ENCODE measurements around the gene IRGC.
"Not testable (repeated sequence)": the region's sequence is repeated elsewhere in the genome, so short reads cannot be mapped to it uniquely, and the experiment has no call there.

IRGC gene

DNA sequence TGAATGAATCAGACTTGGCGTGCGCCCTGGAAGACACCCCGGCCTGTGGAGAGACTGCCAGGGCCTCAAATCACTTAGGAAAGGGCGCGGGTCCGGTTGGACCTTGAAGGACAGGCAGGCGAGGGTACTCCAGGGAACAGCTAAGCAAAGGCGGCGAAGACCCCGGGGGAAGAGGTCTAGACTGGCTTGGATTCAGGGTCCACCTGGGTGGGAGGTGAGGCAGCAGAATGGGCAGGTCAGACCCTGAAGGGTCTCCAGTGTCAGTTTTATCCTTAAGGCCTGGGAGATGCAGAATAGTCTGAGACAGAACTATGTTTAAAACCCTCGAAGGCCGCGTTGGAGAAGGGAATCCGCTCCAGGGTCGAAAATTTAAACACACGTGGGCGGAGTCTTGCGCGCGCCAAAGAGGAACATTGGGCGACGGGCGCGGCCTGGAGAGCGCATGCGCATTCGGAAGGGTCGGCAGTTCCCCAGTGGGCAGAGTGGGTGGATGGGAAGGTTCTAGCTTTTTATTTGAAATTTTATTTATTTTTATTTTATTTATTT is 39.5 kb downstream of the IRGC start:
- peak; percentile 68 for DNase-seq (ENCODE audit: low spot score)

DNA sequence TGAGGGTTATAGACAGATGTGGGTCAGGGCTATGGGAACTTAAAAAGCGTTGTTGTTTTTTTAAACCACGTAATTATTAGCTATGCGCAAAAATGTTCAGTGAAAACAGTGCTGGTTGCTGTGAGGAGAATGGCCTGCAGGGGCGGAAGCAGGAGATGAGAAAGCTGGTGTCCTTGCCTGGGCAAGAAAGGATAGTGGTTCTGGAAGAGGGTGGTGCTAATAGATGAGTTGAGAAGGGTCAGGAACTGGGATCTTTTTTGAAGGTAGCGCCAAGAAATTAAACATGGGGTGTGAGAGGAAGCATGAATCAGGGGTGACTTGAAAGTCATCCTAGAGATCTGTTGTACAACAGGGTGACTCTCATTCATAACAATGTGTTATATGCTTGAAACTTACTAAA is 43.6 kb downstream of the IRGC start:
- DNase-seq (ENCODE audit: low spot score) = no peak

DNA sequence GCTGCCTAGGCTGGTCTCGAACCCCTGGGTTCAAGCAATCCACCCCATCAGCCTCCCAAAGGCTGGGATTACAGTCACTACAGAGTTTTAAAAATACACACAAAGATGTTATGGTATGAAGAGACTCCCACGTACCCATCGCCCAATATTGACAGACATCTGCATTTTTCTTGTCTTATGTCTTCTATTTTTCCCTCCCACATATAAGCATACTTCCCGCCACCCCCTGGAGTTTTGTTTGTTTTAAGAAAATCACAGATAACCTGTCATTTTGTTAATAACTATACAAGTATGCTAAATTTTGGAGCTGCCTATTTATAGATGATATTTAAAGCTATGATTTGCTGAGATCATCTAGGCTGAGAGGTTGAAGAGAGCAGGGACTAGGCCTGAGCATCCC is 45.1 kb downstream of the IRGC start:
- no peak for DNase-seq (ENCODE audit: low spot score)

DNA sequence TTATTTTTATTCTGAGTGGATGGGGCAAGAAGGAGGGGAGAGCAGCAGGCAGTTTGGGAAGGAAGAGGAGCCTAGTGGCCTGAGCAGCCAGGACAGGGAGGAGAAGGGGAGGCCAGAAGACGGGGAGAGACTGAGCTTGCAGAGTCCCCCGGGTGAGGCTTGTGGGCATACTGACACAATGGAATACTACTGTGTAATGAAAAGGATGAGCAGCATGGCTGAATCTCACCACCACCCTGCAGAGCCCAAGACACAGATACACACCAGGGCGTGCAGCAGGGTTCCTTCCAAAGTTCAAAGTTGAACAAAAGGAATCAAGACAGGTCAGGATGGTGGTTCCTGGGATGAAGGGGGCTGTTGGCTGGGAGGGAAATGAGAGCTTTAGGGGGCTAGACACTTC is 46.9 kb downstream of the IRGC start:
- DNase-seq (ENCODE audit: low spot score) = no peak

DNA sequence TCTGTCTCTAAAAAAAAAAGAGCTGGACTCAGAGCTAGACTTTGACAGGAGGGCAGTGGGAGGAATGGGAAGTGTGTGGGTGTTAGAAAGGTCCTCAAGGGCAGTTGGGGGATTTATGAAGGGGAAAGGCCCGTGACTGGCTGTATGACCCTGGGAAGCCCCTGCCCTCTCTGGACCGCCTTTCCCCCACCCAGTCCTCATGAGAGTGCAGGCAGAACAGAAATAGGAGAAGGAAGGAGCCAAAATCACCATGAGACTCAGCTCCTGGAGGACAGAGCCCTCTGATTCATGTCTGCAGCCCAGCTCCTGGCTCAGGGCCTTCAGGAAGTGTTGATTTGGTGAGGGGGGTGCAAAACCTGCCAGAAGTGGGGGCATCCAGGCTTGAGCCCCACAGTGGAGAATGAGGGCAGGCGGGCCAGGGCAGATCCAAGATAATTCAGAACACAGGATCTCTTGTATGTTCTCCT is 47.6 kb downstream of the IRGC start:
- DNase-seq (ENCODE audit: low spot score) = no peak

DNA sequence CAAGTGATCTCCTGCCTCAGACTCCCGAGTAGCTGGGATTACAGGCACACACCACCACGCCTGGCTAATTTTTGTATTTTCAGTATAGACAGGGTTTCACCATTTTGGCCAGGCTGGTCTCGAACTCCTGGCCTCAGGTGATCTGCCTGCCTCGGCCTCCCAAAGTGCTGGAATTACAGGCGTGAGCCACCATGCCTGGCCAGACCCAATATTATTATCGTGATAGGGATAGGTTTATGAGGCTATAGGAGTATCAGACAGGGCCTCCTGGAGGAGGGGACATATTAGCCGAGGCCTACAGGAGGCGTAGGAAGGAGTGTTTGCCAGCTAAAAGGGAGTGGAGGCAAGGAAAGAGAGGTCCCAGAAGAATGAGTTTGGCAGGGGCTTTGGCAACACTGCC is 48.8 kb downstream of the IRGC start:
- not testable (repeated sequence) for DNase-seq (ENCODE audit: low spot score)

DNA sequence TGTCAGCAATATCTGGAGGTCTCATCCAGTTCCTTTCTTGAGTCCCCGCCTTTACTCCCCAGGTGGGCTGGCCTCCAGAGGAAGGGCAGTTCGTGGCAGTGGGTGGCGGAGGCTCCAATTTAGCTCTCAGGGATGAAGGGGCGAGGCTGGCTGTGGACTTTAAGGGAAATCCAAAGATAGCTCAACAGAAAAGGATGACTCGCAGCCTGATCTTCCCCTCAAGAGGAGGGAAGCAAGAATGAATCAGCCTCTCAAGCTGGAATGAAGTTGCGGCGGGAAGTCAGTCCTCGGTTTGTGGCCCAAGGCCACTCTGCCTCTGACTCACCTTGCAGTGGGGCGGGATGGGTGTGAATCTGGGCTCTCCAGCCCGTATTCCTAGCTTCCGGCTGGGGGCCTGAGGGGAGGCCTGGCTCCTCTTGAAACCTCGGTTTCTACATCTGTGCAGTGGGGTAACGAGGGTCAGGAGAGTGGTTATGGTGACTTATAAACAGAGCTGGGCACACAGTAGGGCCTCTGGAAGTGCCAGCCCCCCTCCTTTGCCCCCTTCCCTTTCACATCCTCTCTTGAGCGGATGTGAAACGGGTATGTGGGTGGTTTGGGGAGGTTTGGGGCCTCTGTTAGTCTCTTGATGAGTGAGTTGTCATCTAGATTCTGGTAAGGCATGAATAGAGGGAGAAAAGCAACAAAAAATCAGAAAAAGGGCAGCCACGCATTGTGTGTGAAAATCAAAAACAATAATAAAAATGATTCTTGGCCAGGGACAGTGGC is 49.4 kb downstream of the IRGC start:
- DNase-seq (ENCODE audit: low spot score) = peak; percentile 91

DNA sequence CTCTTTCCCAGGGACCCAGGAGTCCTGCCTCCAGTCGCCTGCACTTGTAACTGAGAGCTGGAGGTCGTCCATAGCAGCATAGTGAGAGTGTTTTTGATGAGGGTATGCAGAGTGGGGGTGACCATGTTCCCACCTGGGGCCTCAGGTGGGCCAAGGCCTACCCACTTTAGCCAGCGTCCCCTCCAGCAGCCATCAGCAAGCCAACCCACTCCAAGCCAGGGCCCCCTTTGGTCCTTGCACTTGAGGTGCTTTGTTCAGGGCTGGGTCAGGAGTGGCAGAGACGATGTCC is 50.8 kb downstream of the IRGC start:
- no peak for DNase-seq (ENCODE audit: low spot score)

DNA sequence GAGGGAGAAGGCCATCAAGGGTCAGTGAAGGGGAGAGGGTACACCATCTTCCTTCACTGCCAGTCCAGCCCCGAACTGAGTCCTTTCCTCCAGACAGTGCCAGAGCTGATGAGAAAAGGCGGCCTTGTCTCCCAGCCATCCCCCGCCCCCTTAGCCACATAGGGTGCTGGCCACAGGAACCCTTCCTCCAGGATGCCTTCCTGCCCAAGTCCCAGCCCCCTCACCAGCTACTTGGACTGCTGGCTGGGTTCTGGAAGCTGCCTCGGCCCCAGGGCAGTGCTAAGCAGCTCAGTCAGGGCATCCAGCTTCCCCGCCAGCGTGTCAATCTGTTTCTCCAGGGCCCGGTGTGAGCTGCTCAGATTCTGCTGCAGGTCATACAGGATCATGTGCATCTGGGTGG is 51.4 kb downstream of the IRGC start:
- DNase-seq (ENCODE audit: low spot score) = no peak

DNA sequence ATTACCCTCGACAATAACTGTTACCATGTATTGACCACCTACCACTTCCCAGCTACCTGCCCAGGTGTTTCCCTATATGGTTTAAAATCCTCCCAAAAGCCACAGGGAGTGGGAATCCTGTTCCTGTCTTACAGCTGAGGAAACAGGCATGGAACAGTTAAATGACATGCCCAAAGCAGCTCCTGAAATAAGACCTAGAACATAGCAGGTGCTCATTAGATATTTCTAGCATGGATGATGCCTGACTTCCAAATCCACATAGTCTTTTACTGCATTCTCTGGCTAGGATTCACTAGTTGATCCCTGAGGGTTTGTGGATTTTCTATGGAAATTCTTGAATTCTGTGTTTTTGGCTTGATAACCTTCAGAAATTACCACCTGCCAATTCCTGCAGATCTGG is 51.9 kb downstream of the IRGC start:
- DNase-seq (ENCODE audit: low spot score) = no peak

DNA sequence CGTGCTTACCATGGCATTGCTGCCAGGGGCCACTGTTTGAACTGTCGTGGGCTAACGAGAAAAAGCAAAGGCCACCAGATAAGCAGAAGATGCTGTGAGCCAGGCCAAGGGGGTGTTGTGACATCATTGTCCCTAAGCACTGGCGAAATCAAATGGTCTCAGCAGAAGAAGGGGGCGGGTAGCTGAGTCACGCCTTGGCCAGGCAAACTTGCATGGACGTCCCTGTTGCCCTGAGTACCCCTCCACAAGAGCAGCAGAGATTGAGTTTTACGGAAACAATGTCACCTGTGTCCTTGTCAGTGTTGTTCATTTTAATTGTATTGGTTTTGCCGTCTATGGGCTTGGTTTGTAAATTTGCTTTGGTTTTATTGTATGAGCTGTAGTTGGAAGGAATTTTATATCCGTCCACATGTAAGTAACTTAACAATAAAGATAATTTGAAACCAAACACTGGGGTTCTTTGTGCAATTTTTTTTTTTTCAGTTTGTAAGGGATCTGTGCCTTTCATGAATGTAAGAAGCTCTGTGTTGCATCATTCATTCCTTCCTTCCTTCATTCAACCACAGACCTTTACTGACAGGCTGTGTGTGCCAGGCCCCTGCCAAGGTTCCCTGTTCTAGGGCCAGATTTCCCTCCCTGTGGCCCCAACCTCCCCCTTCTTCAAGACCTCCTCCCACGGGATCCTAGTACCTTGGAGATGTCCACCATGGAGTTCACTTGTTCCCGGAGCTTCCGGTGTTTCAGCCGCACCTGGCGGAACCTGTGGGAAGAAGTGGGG is 52.6 kb downstream of the IRGC start:
- DNase-seq (ENCODE audit: low spot score) = no peak

DNA sequence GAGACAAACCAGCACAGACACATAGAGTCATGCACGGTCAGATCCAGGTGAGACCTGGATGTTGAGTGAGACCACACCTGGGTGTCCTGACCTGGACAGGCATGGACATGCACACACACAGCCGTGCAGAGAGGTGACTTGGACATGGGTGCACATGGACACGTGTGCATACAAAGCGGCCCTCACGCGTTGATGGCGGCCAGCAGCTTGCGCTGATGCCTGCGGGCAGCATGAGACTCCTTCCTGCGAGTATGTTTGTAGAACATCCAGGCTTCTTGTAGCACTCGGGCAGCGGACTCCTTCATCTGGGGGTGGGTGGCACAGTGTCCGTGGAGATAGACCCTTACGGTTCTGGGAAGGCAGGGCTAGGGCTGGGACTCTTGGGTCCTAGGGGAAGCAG is 53.4 kb downstream of the IRGC start:
- DNase-seq (ENCODE audit: low spot score) = no peak

All from hepatic stellate cell (primary cell).